Psoas muscle (tissue), 8 donors: Measurements from ENCODE around the gene CBFA2T3. TPM values are rescaled to one million over a fixed set of nuclear protein-coding genes. Genes with fewer than 3 reads are reported as not detected.

Experiments used
- ATAC-seq, 4 donors: fragments of 200-7000 bp; cut with Tn5 transposase; one replicate each; pipeline ENCODE4 v1.9.1; 2020; ENCODE audit warnings: moderate library complexity in 3 of 4, mild to moderate bottlenecking in 2 of 4
- DNase-seq, 2 donors: peaks; one replicate each; pipeline ENCODE4 v3.0.0-alpha.2; 2020
- H3K27ac ChIP-seq: fragments of 200-600 bp; one replicate; pipeline ENCODE4 v1.8.0; 2022
- H3K27me3 ChIP-seq, 3 donors: fragments of 200-600 bp in 1 of 3; one replicate each; pipeline versions ENCODE4 v1.6.1 to v1.8.0; 2013 to 2022; ENCODE audit warnings: low read length in 2 of 3, mild to moderate bottlenecking in 2 of 3, moderate library complexity in 1 of 3; ENCODE audit not compliant: insufficient read depth in 3 of 3
- H3K36me3 ChIP-seq, 2 donors: fragments of 200-600 bp in 1 of 2; one replicate each; pipeline versions ENCODE4 v1.6.1 to v1.8.0; 2013 to 2022; ENCODE audit warnings: low read depth in 1 of 2, mild to moderate bottlenecking in 1 of 2, moderate library complexity in 1 of 2; ENCODE audit not compliant: insufficient read depth in 1 of 2
- H3K4me1 ChIP-seq: fragments of 200-600 bp; one replicate; pipeline ENCODE4 v1.8.0; 2022
- H3K4me3 ChIP-seq: fragments of 200-600 bp; one replicate; pipeline ENCODE4 v1.8.0; 2022; ENCODE audit warnings: mild to moderate bottlenecking
- H3K9me3 ChIP-seq: fragments of 200-600 bp; one replicate; pipeline ENCODE4 v1.8.0; 2022
- CTCF ChIP-seq: fragments of 200-600 bp; IDR thresholded peaks from one replicate; pipeline ENCODE4 v1.8.0; 2022; ENCODE audit warnings: antibody characterized with exemption
- WGBS, 3 donors: extraction: QIAGEN DNeasy Blood & Tissue Kit; methylation state at CpG; one replicate each; pipeline versions ENCODE4 v1.1.6 to v1.1.7; 2013; 5-methylcytosine and 5-hydroxymethylcytosine counted together
- intact Hi-C, 2 donors: fragments of 100-400 bp; cut with DNase I; formaldehyde crosslinking; loops; one replicate each; pipeline versions ENCODE4 v1.11.0 to v1.14.2; 2022
- polyA plus RNA-seq, 3 donors: library from polyadenylated mRNA; stranded (reverse); fragments of 200-250 nt; gene quantifications; one replicate each; pipeline ENCODE4 v1.2.3, GENCODE V29; 2013
- total RNA-seq, 4 donors: library from RNA; stranded (reverse); fragmentation: NEBNext Ultra II Directional in 2 of 4; extraction: Animal tissue kit (Norgen Biotek cat#: 25700) in 2 of 4; gene quantifications; one replicate each; pipeline versions ENCODE4 v1.2.1 to v1.2.4, GENCODE V29; 2021 to 2023
- donor health status: healthy with polysubstance abuse.
- donor health status: DM: no; HTN: no; CAD: no; lungs with moderate emphysema.
- donor health status: Bipolar disorder and iron deficiency.
- donor health status: healthy.
- donor health status: DM: yes; HTN: yes; CAD: no.
- donor health status: DM: no; HTN: no; CAD: no.
- donor health status: DM: no; HTN: no; CAD: no.
- donor health status: DM: yes; HTN: yes; CAD: no.

Gene CBFA2T3
- total and polyA plus RNA-seq, 7 donors: 2.6 to 15.0 (median 6.0) TPM

DNA sequence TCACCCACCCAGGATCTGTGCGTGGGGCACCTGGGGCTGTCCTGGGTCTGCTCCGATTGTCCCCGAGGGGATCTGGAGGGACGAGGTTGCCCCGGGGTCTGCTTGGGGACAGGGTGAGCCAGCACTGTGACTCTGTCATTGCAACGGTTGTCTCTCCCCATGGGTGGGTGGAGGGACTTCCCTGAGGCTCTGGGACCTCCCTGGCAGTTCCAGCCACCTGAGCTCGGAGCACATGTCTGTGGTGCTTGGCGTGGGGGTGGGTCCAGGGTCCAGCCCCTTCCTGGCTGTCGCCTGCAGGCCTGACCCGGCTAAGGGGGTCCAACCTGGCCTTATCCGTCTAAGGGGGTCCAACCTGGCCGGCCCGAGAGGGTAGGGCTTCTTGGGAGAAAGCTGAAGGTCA, 8.5 kb upstream of the CBFA2T3 start:
- Histone ChIP-seq H3K4me3 (no peak overlapping the region), H3K36me3 (no peaks in the 10 kb centered on the region), H3K27me3 (peaks cover 0 to 39% (median 10%) of the 10 kb centered on the region in 3 donors), H3K9me3 (no peaks in the 10 kb centered on the region), H3K27ac (no peak overlapping the region), H3K4me1 (no peaks in the 10 kb centered on the region)
- no peak for DNase-seq
- ATAC-seq: no peak
- intact Hi-C loops: no loop called here
- WGBS, 3 donors: 73 to 80% (median 80%) methylated on average over 13 of the region's 13 CpGs
- TF ChIP-seq CTCF: no peak

GRCh38 chr16:88983771-88984687, 7.0 kb upstream of the CBFA2T3 start:
- 80 to 83% (median 80%) methylated on average over 40 to 41 of the region's 41 CpGs for WGBS, 3 donors
- ATAC-seq (peak in 1 of 4 donors; percentile 26), DNase-seq (no peak)
- no peak overlapping the region for H3K27ac ChIP-seq
- H3K4me3 ChIP-seq: no peak overlapping the region
- no peaks in the 10 kb centered on the region for H3K4me1 ChIP-seq
- H3K27me3 ChIP-seq: peaks cover 0 to 27% (median 11%) of the 10 kb centered on the region in 3 donors
- intact Hi-C loops: no loop called here
- TF ChIP-seq CTCF: no peak
- H3K9me3 ChIP-seq: no peaks in the 10 kb centered on the region
- no peaks in the 10 kb centered on the region for H3K36me3 ChIP-seq

DNA sequence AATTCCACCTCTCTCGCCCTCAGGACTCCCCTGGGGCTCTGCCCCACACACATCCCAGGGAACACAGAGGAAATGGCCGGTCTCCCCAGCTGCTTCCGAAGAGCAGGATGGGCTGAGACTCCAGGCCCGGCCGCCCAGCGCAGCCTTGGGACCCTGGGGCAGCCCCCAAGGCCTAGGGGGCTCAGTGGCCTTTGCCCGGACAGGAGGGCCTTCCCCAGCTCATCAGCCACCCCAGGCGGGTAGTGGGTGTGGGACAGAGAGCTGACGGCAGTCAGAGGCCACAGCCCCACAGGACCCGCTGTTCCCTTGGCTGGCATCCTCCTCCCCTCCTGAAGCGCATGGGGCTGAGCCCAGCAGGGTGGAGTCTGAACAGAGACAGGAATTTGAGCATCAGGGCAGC, 6.2 kb upstream of the CBFA2T3 start:
- no peaks in the 10 kb centered on the region for H3K4me1 ChIP-seq
- DNase-seq (no peak), ATAC-seq (peak in 1 of 4 donors; percentile 17)
- 49 to 58% (median 55%) methylated on average over 8 to 11 of the region's 11 CpGs for WGBS, 3 donors
- no peak overlapping the region for H3K27ac ChIP-seq
- intact Hi-C loops: no loop called here
- no peak for TF ChIP-seq CTCF
- H3K4me3 ChIP-seq: no peak overlapping the region
- no peaks in the 10 kb centered on the region for H3K9me3 ChIP-seq
- H3K36me3 ChIP-seq: no peaks in the 10 kb centered on the region
- H3K27me3 ChIP-seq: peaks cover 0 to 24% (median 12%) of the 10 kb centered on the region in 3 donors

DNA sequence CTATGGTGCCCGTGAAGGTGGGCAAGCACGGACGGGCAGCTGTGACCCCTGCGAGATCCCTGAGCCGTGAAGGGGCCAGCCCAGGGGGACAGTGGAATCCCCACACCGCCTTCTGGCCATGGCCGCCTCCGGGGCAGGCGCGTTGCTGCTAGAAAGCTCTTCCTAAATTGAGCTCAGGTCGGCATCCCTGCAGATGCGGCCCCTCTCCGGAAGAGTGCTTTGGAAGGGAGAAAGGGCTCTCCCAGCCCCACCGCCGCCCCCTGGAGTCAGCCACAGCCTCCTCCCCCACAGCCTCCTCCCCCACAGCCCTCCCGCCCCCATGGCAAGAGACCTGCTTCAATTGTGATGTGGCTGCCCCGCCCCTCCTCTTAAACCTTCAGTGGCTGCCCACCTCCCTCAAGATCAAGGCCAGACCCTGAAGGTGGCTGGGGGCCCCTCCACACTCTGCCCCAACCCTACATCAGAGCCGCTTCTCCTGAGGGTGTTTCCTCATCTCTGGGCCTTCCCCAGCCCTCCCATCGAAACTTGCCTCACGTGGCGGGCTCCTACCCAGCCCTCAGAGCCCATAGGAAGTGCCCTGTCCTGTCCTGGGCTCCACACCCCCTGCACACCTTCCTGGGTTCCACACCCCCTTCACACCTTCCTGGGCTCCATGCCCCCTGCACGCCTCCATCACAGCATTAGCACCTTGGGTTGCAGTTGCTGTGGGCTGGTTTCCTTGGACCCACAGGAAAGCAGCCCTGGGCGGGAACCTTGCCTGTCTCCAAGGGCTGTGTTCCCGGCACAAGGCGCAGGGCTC, 5.5 kb upstream of the CBFA2T3 start:
- H3K4me3 ChIP-seq: no peak overlapping the region
- whole genome bisulfite sequencing, 3 donors: 67 to 79% (median 74%) methylated on average over 21 to 25 of the region's 25 CpGs
- no peak for ATAC-seq
- no peaks in the 10 kb centered on the region for H3K36me3 ChIP-seq
- no peak overlapping the region for H3K27ac ChIP-seq
- H3K9me3 ChIP-seq: no peaks in the 10 kb centered on the region
- no peak for DNase-seq
- intact Hi-C loops: no loop called here
- no peaks in the 10 kb centered on the region for H3K4me1 ChIP-seq
- TF ChIP-seq CTCF: no peak
- peaks cover 0 to 30% (median 12%) of the 10 kb centered on the region in 3 donors for H3K27me3 ChIP-seq
